Calu3 (cell line): ENCODE measurements around the gene ERN1. TPM values are rescaled to one million over a fixed set of nuclear protein-coding genes. Genes with fewer than 3 reads are reported as not detected.

Experiments
- BruUV-seq: library from RNA; stranded (reverse); fragments of 400-500 nt; replicated peaks from 2 replicates; lab custom pipeline; 2021; lab: Mats Ljungman, UMichigan
- CTCF ChIA-PET: fragments of 300-600 bp; sonication (Branson Sonifier 250); formaldehyde crosslinking; loops from one replicate; lab custom pipeline; 2022; ENCODE audit warnings: antibody characterized with exemption; lab: Charles Lee
- DNase-seq: peaks from one replicate; pipeline ENCODE4 v3.0.0; 2022
- H3K27ac Mint-ChIP-seq: one replicate; pipeline ENCODE4 v1.8.0; 2022; ENCODE audit warnings: mixed read lengths; ENCODE audit not compliant: unreplicated experiment
- H3K27me3 Mint-ChIP-seq: one replicate; pipeline ENCODE4 v1.8.0; 2022; ENCODE audit warnings: mixed read lengths; ENCODE audit not compliant: unreplicated experiment
- H3K36me3 Mint-ChIP-seq: one replicate; pipeline ENCODE4 v1.8.0; 2022; ENCODE audit warnings: mild to moderate bottlenecking, moderate library complexity, mixed read lengths; ENCODE audit not compliant: insufficient read depth, unreplicated experiment
- H3K4me1 Mint-ChIP-seq: one replicate; pipeline ENCODE4 v1.8.0; 2022; ENCODE audit warnings: mild to moderate bottlenecking, low read depth, mixed read lengths; ENCODE audit not compliant: unreplicated experiment
- H3K4me3 Mint-ChIP-seq: one replicate; pipeline ENCODE4 v1.8.0; 2022; ENCODE audit warnings: mild to moderate bottlenecking, low read depth, moderate library complexity, mixed read lengths; ENCODE audit not compliant: unreplicated experiment
- H3K9me3 Mint-ChIP-seq: one replicate; pipeline ENCODE4 v1.8.0; 2022; ENCODE audit warnings: low read depth, mixed read lengths; ENCODE audit not compliant: unreplicated experiment
- intact Hi-C: fragments of 100-400 bp; cut with micrococcal nuclease; formaldehyde crosslinking; loops from one replicate; pipeline ENCODE4 v1.10.0; 2022; ENCODE audit not compliant: unreplicated experiment
- total RNA-seq: library from RNA; stranded (reverse); gene quantifications from 2 replicates; pipeline ENCODE4 v1.2.3, GENCODE V29; 2022
- TF ChIP-seq, protein P1 (sequence below): fragments of 200-600 bp; IDR thresholded peaks from one replicate; pipeline ENCODE4 v1.8.0; 2022; ENCODE audit warnings: antibody characterized with exemption; ENCODE audit not compliant: unreplicated experiment

Gene ERN1
- total RNA-seq, 1 experiment from 2014 or later: 16.5 TPM

DNA sequence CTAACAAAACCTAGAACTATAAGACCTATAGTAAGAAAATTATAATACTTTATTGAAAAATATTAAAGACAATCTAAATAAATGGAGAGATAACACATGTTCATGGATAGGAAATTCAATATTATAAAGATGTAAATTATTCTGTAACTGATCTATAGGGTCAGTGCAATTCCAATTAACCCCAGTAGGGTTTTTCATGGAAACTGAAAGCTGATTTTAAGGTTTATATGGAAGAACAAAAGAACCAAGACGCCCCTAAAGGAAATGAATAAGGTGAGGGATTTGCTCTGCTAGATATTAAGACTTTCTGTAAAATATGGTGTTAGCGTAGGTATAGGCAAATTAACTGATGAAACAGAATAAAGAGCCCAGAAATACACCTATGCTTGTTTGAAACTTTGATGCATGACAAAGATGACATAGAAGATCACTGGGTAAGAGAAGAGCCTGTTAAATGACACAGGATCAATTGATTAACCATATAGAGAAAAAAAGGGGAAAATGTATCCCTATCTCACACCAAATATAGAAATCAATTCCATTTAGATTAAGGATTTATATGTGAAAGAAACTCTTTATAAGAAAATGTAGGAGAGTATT is 112.5 kb downstream of the ERN1 start:
- CTCF ChIA-PET: interaction anchor here (0.6 kb wide), 1 partner anchor 1567 kb away, joined by 9 read pairs; no protein-coding TSS in a partner anchor
- Mint-ChIP-seq H3K36me3 (no peaks in the 10 kb centered on the region), H3K27me3 (no peaks in the 10 kb centered on the region), H3K27ac (no peak overlapping the region), H3K9me3 (no peaks in the 10 kb centered on the region), H3K4me1 (peaks cover 13% of the 10 kb centered on the region), H3K4me3 (no peak overlapping the region)
- TF ChIP-seq, protein P1, sequence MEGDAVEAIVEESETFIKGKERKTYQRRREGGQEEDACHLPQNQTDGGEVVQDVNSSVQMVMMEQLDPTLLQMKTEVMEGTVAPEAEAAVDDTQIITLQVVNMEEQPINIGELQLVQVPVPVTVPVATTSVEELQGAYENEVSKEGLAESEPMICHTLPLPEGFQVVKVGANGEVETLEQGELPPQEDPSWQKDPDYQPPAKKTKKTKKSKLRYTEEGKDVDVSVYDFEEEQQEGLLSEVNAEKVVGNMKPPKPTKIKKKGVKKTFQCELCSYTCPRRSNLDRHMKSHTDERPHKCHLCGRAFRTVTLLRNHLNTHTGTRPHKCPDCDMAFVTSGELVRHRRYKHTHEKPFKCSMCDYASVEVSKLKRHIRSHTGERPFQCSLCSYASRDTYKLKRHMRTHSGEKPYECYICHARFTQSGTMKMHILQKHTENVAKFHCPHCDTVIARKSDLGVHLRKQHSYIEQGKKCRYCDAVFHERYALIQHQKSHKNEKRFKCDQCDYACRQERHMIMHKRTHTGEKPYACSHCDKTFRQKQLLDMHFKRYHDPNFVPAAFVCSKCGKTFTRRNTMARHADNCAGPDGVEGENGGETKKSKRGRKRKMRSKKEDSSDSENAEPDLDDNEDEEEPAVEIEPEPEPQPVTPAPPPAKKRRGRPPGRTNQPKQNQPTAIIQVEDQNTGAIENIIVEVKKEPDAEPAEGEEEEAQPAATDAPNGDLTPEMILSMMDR: peak; percentile 35
- DNase-seq: no peak
- intact Hi-C loops: no loop called here
- BruUV-seq: no TSS peak

DNA sequence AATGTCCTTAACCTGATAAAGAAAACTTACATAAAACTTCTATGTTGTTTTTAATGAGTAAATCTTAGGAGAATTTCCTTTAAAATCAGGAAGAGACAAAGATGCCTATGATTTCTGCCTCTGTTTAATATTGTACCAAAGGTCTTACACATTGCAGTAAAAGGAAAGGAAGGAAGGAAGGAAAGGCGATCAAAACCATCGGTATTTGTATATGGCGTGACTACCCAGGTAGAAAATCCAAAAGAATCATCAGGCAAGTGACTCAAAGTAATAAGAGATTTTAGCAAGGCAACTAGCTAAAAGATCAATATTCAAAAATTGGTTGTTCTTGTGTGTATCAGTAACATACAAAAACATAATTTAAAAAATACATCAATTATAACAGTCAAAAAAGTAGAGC is 113.0 kb downstream of the ERN1 start:
- H3K4me3 Mint-ChIP-seq: no peak overlapping the region
- H3K27ac Mint-ChIP-seq: no peak overlapping the region
- no peak for DNase-seq
- H3K27me3 Mint-ChIP-seq: no peaks in the 10 kb centered on the region
- peaks cover 13% of the 10 kb centered on the region for H3K4me1 Mint-ChIP-seq
- no peaks in the 10 kb centered on the region for H3K9me3 Mint-ChIP-seq
- intact Hi-C loops: no loop called here
- TF ChIP-seq, protein P1: no peak
- no peaks in the 10 kb centered on the region for H3K36me3 Mint-ChIP-seq
- BruUV-seq: no TSS peak
- CTCF ChIA-PET: interaction anchor here (0.6 kb wide), 1 partner anchor 1567 kb away, joined by 9 read pairs; no protein-coding TSS in a partner anchor

DNA sequence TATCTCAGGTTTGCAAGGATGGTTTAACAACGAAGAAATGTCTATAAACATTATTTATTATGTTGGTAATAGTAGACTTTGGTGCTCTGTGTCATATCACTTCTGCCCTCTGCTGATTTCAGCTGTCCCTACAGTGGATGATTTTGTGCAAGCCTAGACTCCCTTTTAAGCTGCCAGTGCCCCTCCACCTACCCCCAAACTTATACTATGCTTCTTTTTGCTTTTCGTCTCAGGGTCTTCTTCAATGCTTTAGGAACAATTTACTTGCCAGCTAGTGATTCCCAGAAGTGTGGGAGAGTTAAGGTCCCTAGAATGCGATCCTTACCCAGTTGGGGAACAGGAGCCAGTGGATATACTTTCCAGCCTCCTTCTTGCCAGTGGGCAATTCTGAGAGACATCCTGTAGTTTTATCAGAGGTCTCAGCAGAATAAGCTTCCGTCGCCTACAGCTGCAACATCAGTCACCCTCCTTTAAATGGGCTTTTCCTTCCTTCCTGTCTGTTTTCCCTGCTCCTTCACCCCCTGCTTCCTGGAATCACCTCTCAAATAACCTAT is 113.6 kb downstream of the ERN1 start:
- H3K36me3 Mint-ChIP-seq: no peaks in the 10 kb centered on the region
- H3K9me3 Mint-ChIP-seq: no peaks in the 10 kb centered on the region
- CTCF ChIA-PET: no interaction called here
- intact Hi-C loops: no loop called here
- H3K4me3 Mint-ChIP-seq: no peak overlapping the region
- DNase-seq: no peak
- no peaks in the 10 kb centered on the region for H3K27me3 Mint-ChIP-seq
- no TSS peak for BruUV-seq
- H3K27ac Mint-ChIP-seq: no peak overlapping the region
- TF ChIP-seq, protein P1: no peak
- peaks cover 13% of the 10 kb centered on the region for H3K4me1 Mint-ChIP-seq

DNA sequence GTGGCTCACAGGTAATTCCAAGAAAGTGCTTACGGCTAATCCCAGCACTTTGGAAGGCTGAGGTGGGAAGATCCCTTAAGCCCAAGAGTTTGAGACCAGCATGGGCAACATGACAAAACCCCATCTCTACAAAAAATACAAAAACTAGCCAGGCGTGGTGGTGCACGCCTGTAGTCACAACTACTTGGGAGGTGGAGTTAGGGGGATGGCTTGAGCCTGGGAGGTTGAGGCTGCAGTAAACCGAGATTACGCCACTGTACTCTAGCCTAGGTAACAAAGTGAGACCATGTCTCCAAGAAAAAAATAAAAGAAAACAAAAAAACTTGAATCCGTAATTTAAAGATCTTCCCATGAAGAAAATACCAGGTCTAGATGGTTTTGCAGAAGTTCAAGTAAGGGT is 114.5 kb downstream of the ERN1 start:
- DNase-seq: no peak
- TF ChIP-seq, protein P1: no peak
- BruUV-seq: no TSS peak
- no peaks in the 10 kb centered on the region for H3K27me3 Mint-ChIP-seq
- no peak overlapping the region for H3K27ac Mint-ChIP-seq
- H3K4me3 Mint-ChIP-seq: no peak overlapping the region
- no peaks in the 10 kb centered on the region for H3K36me3 Mint-ChIP-seq
- H3K4me1 Mint-ChIP-seq: peaks cover 13% of the 10 kb centered on the region
- no peaks in the 10 kb centered on the region for H3K9me3 Mint-ChIP-seq
- intact Hi-C loops: no loop called here
- CTCF ChIA-PET: no interaction called here
